ENCODE results near the gene ADAM12. TPM values are rescaled to one million over a fixed set of nuclear protein-coding genes. Genes with fewer than 3 reads are reported as not detected.

ADAM12 gene
- total and polyA plus RNA-seq, 4 donors, result 0.03 to 0.33 (median 0.19) TPM

DNA sequence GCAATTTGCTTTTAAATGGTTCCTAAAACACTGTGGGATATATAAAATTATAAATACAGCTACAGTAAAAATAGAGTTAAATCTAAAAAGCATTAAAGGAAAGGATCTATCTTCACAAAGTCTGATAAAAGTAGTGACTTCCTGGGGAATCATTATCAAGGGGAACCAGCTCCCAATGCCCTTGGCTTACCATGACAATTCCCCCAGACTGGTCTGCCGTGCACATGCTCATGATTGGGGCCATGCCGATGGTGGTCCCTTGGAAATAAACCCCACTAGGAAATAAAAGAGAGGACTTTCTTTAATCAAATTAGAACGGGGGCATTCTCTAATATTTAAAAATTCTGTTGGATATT, 290.1 kb downstream of the ADAM12 start:
- TF ChIP-seq YY1 (IDR thresholded peaks at IDR 0.05) (no peak), EGR1 (IDR thresholded peaks at IDR 0.05; ENCODE audit: low read depth in 2 of 2) (no peak), JUND (IDR thresholded peaks at IDR 0.05) (no peak), TAF1 (conservative IDR thresholded peaks at IDR 0.05) (no peak), RAD21 (IDR thresholded peaks at IDR 0.05) (no peak)
- TF ChIP-seq, protein P1, sequence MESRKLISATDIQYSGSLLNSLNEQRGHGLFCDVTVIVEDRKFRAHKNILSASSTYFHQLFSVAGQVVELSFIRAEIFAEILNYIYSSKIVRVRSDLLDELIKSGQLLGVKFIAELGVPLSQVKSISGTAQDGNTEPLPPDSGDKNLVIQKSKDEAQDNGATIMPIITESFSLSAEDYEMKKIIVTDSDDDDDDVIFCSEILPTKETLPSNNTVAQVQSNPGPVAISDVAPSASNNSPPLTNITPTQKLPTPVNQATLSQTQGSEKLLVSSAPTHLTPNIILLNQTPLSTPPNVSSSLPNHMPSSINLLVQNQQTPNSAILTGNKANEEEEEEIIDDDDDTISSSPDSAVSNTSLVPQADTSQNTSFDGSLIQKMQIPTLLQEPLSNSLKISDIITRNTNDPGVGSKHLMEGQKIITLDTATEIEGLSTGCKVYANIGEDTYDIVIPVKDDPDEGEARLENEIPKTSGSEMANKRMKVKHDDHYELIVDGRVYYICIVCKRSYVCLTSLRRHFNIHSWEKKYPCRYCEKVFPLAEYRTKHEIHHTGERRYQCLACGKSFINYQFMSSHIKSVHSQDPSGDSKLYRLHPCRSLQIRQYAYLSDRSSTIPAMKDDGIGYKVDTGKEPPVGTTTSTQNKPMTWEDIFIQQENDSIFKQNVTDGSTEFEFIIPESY (IDR thresholded peaks at IDR 0.05), result no peak
- TF ChIP-seq, protein P2, sequence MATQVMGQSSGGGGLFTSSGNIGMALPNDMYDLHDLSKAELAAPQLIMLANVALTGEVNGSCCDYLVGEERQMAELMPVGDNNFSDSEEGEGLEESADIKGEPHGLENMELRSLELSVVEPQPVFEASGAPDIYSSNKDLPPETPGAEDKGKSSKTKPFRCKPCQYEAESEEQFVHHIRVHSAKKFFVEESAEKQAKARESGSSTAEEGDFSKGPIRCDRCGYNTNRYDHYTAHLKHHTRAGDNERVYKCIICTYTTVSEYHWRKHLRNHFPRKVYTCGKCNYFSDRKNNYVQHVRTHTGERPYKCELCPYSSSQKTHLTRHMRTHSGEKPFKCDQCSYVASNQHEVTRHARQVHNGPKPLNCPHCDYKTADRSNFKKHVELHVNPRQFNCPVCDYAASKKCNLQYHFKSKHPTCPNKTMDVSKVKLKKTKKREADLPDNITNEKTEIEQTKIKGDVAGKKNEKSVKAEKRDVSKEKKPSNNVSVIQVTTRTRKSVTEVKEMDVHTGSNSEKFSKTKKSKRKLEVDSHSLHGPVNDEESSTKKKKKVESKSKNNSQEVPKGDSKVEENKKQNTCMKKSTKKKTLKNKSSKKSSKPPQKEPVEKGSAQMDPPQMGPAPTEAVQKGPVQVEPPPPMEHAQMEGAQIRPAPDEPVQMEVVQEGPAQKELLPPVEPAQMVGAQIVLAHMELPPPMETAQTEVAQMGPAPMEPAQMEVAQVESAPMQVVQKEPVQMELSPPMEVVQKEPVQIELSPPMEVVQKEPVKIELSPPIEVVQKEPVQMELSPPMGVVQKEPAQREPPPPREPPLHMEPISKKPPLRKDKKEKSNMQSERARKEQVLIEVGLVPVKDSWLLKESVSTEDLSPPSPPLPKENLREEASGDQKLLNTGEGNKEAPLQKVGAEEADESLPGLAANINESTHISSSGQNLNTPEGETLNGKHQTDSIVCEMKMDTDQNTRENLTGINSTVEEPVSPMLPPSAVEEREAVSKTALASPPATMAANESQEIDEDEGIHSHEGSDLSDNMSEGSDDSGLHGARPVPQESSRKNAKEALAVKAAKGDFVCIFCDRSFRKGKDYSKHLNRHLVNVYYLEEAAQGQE (IDR thresholded peaks at IDR 0.05), result no peak

DNA sequence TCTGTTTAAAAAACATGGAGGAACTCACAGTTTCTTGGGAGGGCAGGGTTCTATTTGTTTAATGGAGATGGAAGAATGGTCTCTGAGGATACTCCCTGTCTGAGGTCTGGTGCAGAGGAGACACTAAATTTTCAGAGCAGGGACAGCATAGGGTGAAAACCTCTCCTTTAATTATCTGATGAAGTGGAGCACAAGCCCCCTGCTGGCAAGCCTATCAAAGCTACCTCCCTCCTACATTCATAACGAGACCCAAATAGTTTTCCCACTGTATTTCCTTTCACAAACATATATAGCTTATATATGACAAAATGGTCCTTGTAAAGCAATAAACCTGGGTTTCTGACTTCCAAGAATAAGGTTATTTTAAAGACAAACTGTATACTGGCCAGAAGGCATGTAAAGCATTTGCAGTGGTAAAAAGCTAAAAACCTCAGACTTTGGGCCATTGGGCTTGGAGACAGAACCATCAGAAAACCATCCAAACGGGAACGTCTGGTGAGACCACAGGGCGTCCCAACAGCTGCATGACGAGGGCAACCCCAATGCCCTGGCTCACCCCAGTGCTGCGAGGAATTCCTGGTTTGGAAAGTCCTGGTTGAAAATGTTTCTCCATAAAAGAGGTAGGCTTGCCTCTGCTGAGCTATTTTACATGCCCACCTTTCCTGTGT, 290.6 kb downstream of the ADAM12 start:
- TF ChIP-seq NR2F2 (IDR thresholded peaks at IDR 0.05) (no peak), HNF4G (IDR thresholded peaks at IDR 0.05) (no peak), TAF1 (conservative IDR thresholded peaks at IDR 0.05) (no peak), SP1 (IDR thresholded peaks at IDR 0.05) (no peak), HNF4A (conservative IDR thresholded peaks at IDR 0.05) (no peak), GABPA (IDR thresholded peaks at IDR 0.05 in 1 of 2, conservative IDR thresholded peaks at IDR 0.05 in 1 of 2) (no peak), EGR1 (IDR thresholded peaks at IDR 0.05; ENCODE audit: low read depth in 2 of 2) (no peak), FOXA1 (IDR thresholded peaks at IDR 0.05) (no peak)
- TF ChIP-seq, protein P1 (IDR thresholded peaks at IDR 0.05), result no peak
- no peaks in the 10 kb centered on the region for H3K27me3 ChIP-seq (ENCODE audit: control insufficient read depth in 4 of 4, insufficient read depth in 4 of 4, low read length in 3 of 4)

More for the DNA sequence above, 290.1 kb downstream of the ADAM12 start:
- no peaks in the 10 kb centered on the region for H3K9me3 ChIP-seq (ENCODE audit: control insufficient read depth in 4 of 4, low read length in 3 of 4)
- no peak overlapping the region for H3K4me3 ChIP-seq (ENCODE audit: low read depth in 1 of 3, low read length in 3 of 3)
- H3K9ac ChIP-seq (ENCODE audit: low read depth in 1 of 2, low read length in 2 of 2), result no peak overlapping the region
- H3K27ac ChIP-seq (ENCODE audit: low read depth in 1 of 2, low read length in 2 of 2), result no peak overlapping the region
- no peak for DNase-seq (ENCODE audit: low spot score)
- H3K27me3 ChIP-seq (ENCODE audit: control insufficient read depth in 4 of 4, insufficient read depth in 4 of 4, low read length in 3 of 4), result no peaks in the 10 kb centered on the region
- no peaks in the 10 kb centered on the region for H3K36me3 ChIP-seq (ENCODE audit: control insufficient read depth in 4 of 4, insufficient read depth in 3 of 4, low read depth in 1 of 4, low read length in 3 of 4)
- H3K4me1 ChIP-seq (ENCODE audit: control insufficient read depth in 4 of 4, insufficient read depth in 4 of 4, low read length in 3 of 4), result no peaks in the 10 kb centered on the region
- WGBS, result 78% methylated on average over 3 of the region's 3 CpGs

More for the DNA sequence above, 290.6 kb downstream of the ADAM12 start:
- Histone ChIP-seq H3K4me1 (ENCODE audit: control insufficient read depth in 4 of 4, insufficient read depth in 4 of 4, low read length in 3 of 4) (no peaks in the 10 kb centered on the region), H3K27ac (ENCODE audit: low read depth in 1 of 2, low read length in 2 of 2) (no peak overlapping the region), H3K9me3 (ENCODE audit: control insufficient read depth in 4 of 4, low read length in 3 of 4) (no peaks in the 10 kb centered on the region), H3K4me3 (ENCODE audit: low read depth in 1 of 3, low read length in 3 of 3) (no peak overlapping the region), H3K9ac (ENCODE audit: low read depth in 1 of 2, low read length in 2 of 2) (no peak overlapping the region), H3K36me3 (ENCODE audit: control insufficient read depth in 4 of 4, insufficient read depth in 3 of 4, low read depth in 1 of 4, low read length in 3 of 4) (no peaks in the 10 kb centered on the region)
- WGBS, result 64% methylated on average over 6 of the region's 6 CpGs
- no peak for DNase-seq (ENCODE audit: low spot score)

Measured in liver (tissue), 9 donors.